Measurements from ENCODE around the gene HSD17B1.
"Not testable (repeated sequence)": the region's sequence is repeated elsewhere in the genome, so short reads cannot be mapped to it uniquely, and the experiment has no call there.

Gene HSD17B1

GRCh38 chr17:42547698-42548069 lies 5.0 kb upstream of the HSD17B1 start:
- no peak for DNase-seq (ENCODE audit: low spot score)

- peak; percentile 67 for DNase-seq (ENCODE audit: low spot score)
Measured at GRCh38 chr17:42548070-42548837, 4.5 kb upstream of the HSD17B1 start.

GRCh38 chr17:42548993-42549755 lies 3.5 kb upstream of the HSD17B1 start:
- DNase-seq (ENCODE audit: low spot score): no peak

GRCh38 chr17:42553161-42553818 lies 567 bp downstream of the HSD17B1 start:
- DNase-seq (ENCODE audit: low spot score): peak; percentile 56

- DNase-seq (ENCODE audit: low spot score): no peak
Measured at GRCh38 chr17:42553866-42554249, 1.1 kb downstream of the HSD17B1 start.

- DNase-seq (ENCODE audit: low spot score): peak; percentile 74
Measured at GRCh38 chr17:42554250-42555121, 1.8 kb downstream of the HSD17B1 start.

- DNase-seq (ENCODE audit: low spot score): no peak
Measured at GRCh38 chr17:42555122-42555622, 2.4 kb downstream of the HSD17B1 start.

GRCh38 chr17:42555961-42556617 lies 3.4 kb downstream of the HSD17B1 start:
- not testable (repeated sequence) for DNase-seq (ENCODE audit: low spot score)

GRCh38 chr17:42559075-42559474 lies 6.4 kb downstream of the HSD17B1 start:
- no peak for DNase-seq (ENCODE audit: low spot score)

- DNase-seq (ENCODE audit: low spot score): no peak
Measured at GRCh38 chr17:42560246-42560645, 7.5 kb downstream of the HSD17B1 start.

GRCh38 chr17:42561897-42562387 lies 9.2 kb downstream of the HSD17B1 start, which contains the start of gene COASY:
TSS of gene COASY (plus strand) at chr17:42562148. CDS start at chr17:42562623, 475 bp downstream.
- DNase-seq (ENCODE audit: low spot score): peak; percentile 94

GRCh38 chr17:42562388-42563142 lies 9.8 kb downstream of the HSD17B1 start:
- DNase-seq (ENCODE audit: low spot score): peak; percentile 29

- DNase-seq (ENCODE audit: low spot score): no peak
Measured at GRCh38 chr17:42563143-42563509, 10.4 kb downstream of the HSD17B1 start.

- DNase-seq (ENCODE audit: low spot score): no peak
Measured at GRCh38 chr17:42563543-42563942, 10.8 kb downstream of the HSD17B1 start.

GRCh38 chr17:42563950-42564349 lies 11.2 kb downstream of the HSD17B1 start:
- DNase-seq (ENCODE audit: low spot score): no peak

GRCh38 chr17:42564815-42565522 lies 12.2 kb downstream of the HSD17B1 start:
- no peak for DNase-seq (ENCODE audit: low spot score)

GRCh38 chr17:42565523-42566214 lies 12.9 kb downstream of the HSD17B1 start:
- no peak for DNase-seq (ENCODE audit: low spot score)

GRCh38 chr17:42566215-42566882 lies 13.6 kb downstream of the HSD17B1 start:
- no peak for DNase-seq (ENCODE audit: low spot score)
